A673 (cell line): ENCODE data around the gene ZNF607.

Experiments
- CTCF ChIP-seq: fragments of 300-800, 200-600 bp; sonication (generic); conservative IDR thresholded peaks from 2 replicates; pipeline ENCODE4 v1.5.1; 2017; ENCODE audit warnings: low read depth, mild to moderate bottlenecking, antibody characterized with exemption, low read length, moderate library complexity, mixed read lengths
- EZH2 ChIP-seq: fragments of 200-600 bp; sonication (generic); IDR thresholded peaks from 2 replicates; pipeline ENCODE4 v1.6.1; 2017; ENCODE audit warnings: borderline replicate concordance, low read depth, mild to moderate bottlenecking, mixed read lengths, antibody characterized with exemption, low read length; ENCODE audit not compliant: poor library complexity, severe bottlenecking

GRCh38 chr19:37654629-37655300, 64.8 kb downstream of the ZNF607 start:
- TF ChIP-seq CTCF, result no peak
- TF ChIP-seq EZH2, result no peak
